HepG2 (cell line): Measurements from ENCODE around the gene SMAD3. TPM values are rescaled to one million over a fixed set of nuclear protein-coding genes. Genes with fewer than 3 reads are reported as not detected.

ENCODE experiments used
- AGO2 ChIP-seq: fragments of 200-400 bp; formaldehyde crosslinking; optimal IDR thresholded peaks from 2 replicates; pipeline ENCODE3; 2017; ENCODE audit warnings: mild to moderate bottlenecking, low read depth, low read length, moderate library complexity
- ASH2L ChIP-seq: fragments of 300-600, 200-600 bp; sonication (generic); IDR thresholded peaks from 2 replicates; pipeline ENCODE4 v1.7.0; 2017; ENCODE audit warnings: low read depth, mild to moderate bottlenecking, moderate library complexity, mixed read lengths, low read length; ENCODE audit not compliant: insufficient read length
- FOXA3 ChIP-seq: IDR thresholded peaks from 2 replicates; pipeline ENCODE4 v1.6.1; 2016; ENCODE audit warnings: missing genetic modification reagents, missing compliant biosample characterization
- HDAC1 ChIP-seq: sonication (generic); formaldehyde crosslinking; IDR thresholded peaks from 2 replicates; pipeline ENCODE4 v1.5.1; 2020; ENCODE audit warnings: mild to moderate bottlenecking, missing genetic modification reagents
- KDM1A ChIP-seq: IDR thresholded peaks from 2 replicates; pipeline ENCODE4 v1.6.1; 2016; ENCODE audit warnings: missing compliant biosample characterization
- KLF6 ChIP-seq: IDR thresholded peaks from 2 replicates; pipeline ENCODE4 v1.8.0; 2016; ENCODE audit warnings: missing biosample characterization, missing genetic modification reagents
- LCORL ChIP-seq, 2 experiments: fragments of 450-650 bp in 1 of 2; sonication (generic) in 1 of 2; formaldehyde crosslinking in 1 of 2; IDR thresholded peaks; 2 replicates each; pipeline versions ENCODE4 v1.5.0 to v1.6.1; 2017 to 2020; ENCODE audit warnings: antibody characterized with exemption in 1 of 2, missing genetic modification reagents in 1 of 2
- MXI1 ChIP-seq: IDR thresholded peaks from 3 replicates; pipeline ENCODE4 v1.6.1; 2012; ENCODE audit warnings: low read depth, low read length, inconsistent platforms, borderline replicate concordance
- NCOR1 ChIP-seq: fragments of 200-600 bp; sonication (generic); IDR thresholded peaks from 2 replicates; pipeline ENCODE4 v1.7.0; 2017; ENCODE audit warnings: antibody characterized with exemption, low read length, borderline replicate concordance
- NR2F6 ChIP-seq, 2 experiments: IDR thresholded peaks; 2 replicates each; pipeline ENCODE4 v1.6.1; 2016; ENCODE audit warnings: antibody characterized with exemption in 1 of 2, mild to moderate bottlenecking in 1 of 2
- PITX1 ChIP-seq: sonication (generic); formaldehyde crosslinking; IDR thresholded peaks from 2 replicates; pipeline ENCODE4 v1.5.1; 2020; ENCODE audit warnings: mild to moderate bottlenecking, missing genetic modification reagents
- RBM22 ChIP-seq: fragments of 200-400 bp; formaldehyde crosslinking; optimal IDR thresholded peaks from 2 replicates; pipeline ENCODE3; 2017; ENCODE audit warnings: mild to moderate bottlenecking, low read length, moderate library complexity
- SKI ChIP-seq: fragments of 450-650 bp; IDR thresholded peaks from one replicate; pipeline ENCODE4 v1.6.1; 2018; ENCODE audit warnings: mild to moderate bottlenecking; ENCODE audit not compliant: partially characterized antibody
- SOX13 ChIP-seq, 3 experiments: fragments of 450-650 bp in 1 of 3; sonication (generic) in 1 of 3; formaldehyde crosslinking in 1 of 3; IDR thresholded peaks in 2 of 3; conservative IDR thresholded peaks in 1 of 3; 2 replicates each; pipeline versions ENCODE4 v1.5.0 to v1.6.1; 2016 to 2020; ENCODE audit warnings: antibody characterized with exemption in 1 of 3, mild to moderate bottlenecking in 1 of 3, missing compliant biosample characterization in 1 of 3, missing genetic modification reagents in 1 of 3, moderate library complexity in 1 of 3
- SOX5 ChIP-seq: IDR thresholded peaks from 2 replicates; pipeline ENCODE4 v1.6.1; 2016; ENCODE audit warnings: borderline replicate concordance
- TCF7 ChIP-seq: sonication (generic); IDR thresholded peaks from 2 replicates; pipeline ENCODE4 v1.6.1; 2016; ENCODE audit warnings: antibody characterized with exemption, low read depth
- ZNF264 ChIP-seq: sonication (generic); formaldehyde crosslinking; IDR thresholded peaks from 2 replicates; pipeline ENCODE4 v1.4.0; 2020; ENCODE audit warnings: missing genetic modification reagents
- ZNF644 ChIP-seq: IDR thresholded peaks from 2 replicates; pipeline ENCODE4 v1.6.1; 2016; ENCODE audit warnings: low read depth
- ZNF652 ChIP-seq: IDR thresholded peaks from 2 replicates; pipeline ENCODE4 v1.6.1; 2016; ENCODE audit warnings: low read depth, borderline replicate concordance
- ZNF687 ChIP-seq: sonication (generic); formaldehyde crosslinking; IDR thresholded peaks from 2 replicates; pipeline ENCODE4 v1.5.1; 2020; ENCODE audit warnings: mild to moderate bottlenecking, missing genetic modification reagents, moderate library complexity
- ZNF780A ChIP-seq: sonication (generic); formaldehyde crosslinking; IDR thresholded peaks from 2 replicates; pipeline ENCODE4 v1.8.0; 2022; ENCODE audit warnings: mild to moderate bottlenecking, missing genetic modification reagents, moderate library complexity
- ZNF788 ChIP-seq: sonication (generic); formaldehyde crosslinking; IDR thresholded peaks from 2 replicates; pipeline ENCODE4 v1.5.0; 2020; ENCODE audit warnings: mild to moderate bottlenecking, missing genetic modification reagents, borderline replicate concordance
- polyA plus RNA-seq, 8 experiments: library from polyadenylated mRNA; depleted of rRNA in 3 of 8; stranded (reverse) in 7 of 8; unstranded in 1 of 8; fragments of >200 nt; fragmentation: Illumina TruSeq in 4 of 8; extraction: Trizol in 4 of 8; gene quantifications; 2 replicates each; pipeline versions ENCODE4 v1.2.1 to v1.2.3, GENCODE V29; 2011 to 2016; ENCODE audit warnings: low read depth in 4 of 8, missing spikeins in 1 of 8, mixed read lengths in 1 of 8; ENCODE audit not compliant: insufficient read depth in 1 of 8
- total RNA-seq, 5 experiments: library from RNA; depleted of rRNA; stranded (reverse); fragments of >200 nt; fragmentation: Illumina TruSeq; extraction: Trizol; gene quantifications; 2 replicates each; pipeline ENCODE4 v1.2.3, GENCODE V29; 2016; ENCODE audit warnings: low read depth in 1 of 5
- TF ChIP-seq, protein P1 (sequence below): fragments of 450-650 bp; IDR thresholded peaks from 2 replicates; pipeline ENCODE4 v1.6.1; 2017
- TF ChIP-seq, protein P2 (sequence below): sonication (generic); formaldehyde crosslinking; IDR thresholded peaks from 2 replicates; pipeline ENCODE4 v1.4.0; 2020; ENCODE audit warnings: missing genetic modification reagents

The SMAD3 gene
- total and polyA plus RNA-seq, 2 of the 13 experiments (the other 11 are each of a cell fraction or from before 2014, with no cell fraction given) = 8.6 to 56.3 TPM

DNA sequence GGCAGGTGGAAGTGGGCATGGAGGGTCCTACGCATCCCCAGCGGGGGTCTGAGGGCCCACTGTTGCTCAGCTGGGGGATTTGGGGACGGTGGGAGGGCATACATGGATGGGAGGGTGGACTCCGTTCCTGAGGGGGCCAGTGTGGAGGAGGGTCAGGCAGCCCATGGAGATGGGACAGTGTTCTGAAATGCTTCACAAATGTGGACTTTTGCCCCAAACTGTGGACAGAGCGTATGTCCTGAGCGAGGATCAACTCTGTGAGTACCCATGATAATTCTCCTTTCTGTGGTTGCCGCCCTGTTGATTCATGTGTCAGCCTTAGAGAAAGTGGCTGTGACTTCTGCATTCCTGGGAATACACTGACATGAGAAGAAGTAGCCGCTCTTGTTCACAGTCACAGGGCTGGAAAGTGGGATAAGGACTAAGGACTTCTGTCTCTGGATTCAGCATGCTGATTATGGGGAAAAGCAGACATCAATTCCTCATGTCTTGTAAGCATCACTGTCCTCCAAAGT is 33.4 kb downstream of the SMAD3 start (continued):
- TF ChIP-seq, protein P1, sequence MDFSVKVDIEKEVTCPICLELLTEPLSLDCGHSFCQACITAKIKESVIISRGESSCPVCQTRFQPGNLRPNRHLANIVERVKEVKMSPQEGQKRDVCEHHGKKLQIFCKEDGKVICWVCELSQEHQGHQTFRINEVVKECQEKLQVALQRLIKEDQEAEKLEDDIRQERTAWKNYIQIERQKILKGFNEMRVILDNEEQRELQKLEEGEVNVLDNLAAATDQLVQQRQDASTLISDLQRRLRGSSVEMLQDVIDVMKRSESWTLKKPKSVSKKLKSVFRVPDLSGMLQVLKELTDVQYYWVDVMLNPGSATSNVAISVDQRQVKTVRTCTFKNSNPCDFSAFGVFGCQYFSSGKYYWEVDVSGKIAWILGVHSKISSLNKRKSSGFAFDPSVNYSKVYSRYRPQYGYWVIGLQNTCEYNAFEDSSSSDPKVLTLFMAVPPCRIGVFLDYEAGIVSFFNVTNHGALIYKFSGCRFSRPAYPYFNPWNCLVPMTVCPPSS = no peak
- TF ChIP-seq NCOR1 = peak; percentile 78
- peak; percentile 59 for TF ChIP-seq FOXA3 (CRISPR knock-in tag)
- TF ChIP-seq NR2F6 (IDR thresholded peaks at IDR 0.05) = no peak
- TF ChIP-seq NR2F6 (CRISPR knock-in tag; IDR thresholded peaks at IDR 0.05) = peak; percentile 26; the same call in 1 of the 2 replicates
- peak; percentile 83 for TF ChIP-seq RBM22
- TF ChIP-seq PITX1 (CRISPR knock-in tag) = 0 out of 2 replicates have a peak, but pooled peaks have one; percentile 14
- TF ChIP-seq KDM1A (CRISPR knock-in tag) = peak; percentile 33; the same call in 1 of the 2 replicates
- peak; percentile 32 for TF ChIP-seq SKI
- no peak for TF ChIP-seq AGO2
- no peak for TF ChIP-seq KLF6
- peak; percentile 33; the same call in 1 of the 2 replicates for TF ChIP-seq HDAC1 (CRISPR knock-in tag)
- TF ChIP-seq ZNF652 (CRISPR knock-in tag) = no peak
- peak; percentile 72 for TF ChIP-seq ZNF687 (CRISPR knock-in tag)
- TF ChIP-seq ZNF644 = peak; percentile 71
- TF ChIP-seq, protein P2, sequence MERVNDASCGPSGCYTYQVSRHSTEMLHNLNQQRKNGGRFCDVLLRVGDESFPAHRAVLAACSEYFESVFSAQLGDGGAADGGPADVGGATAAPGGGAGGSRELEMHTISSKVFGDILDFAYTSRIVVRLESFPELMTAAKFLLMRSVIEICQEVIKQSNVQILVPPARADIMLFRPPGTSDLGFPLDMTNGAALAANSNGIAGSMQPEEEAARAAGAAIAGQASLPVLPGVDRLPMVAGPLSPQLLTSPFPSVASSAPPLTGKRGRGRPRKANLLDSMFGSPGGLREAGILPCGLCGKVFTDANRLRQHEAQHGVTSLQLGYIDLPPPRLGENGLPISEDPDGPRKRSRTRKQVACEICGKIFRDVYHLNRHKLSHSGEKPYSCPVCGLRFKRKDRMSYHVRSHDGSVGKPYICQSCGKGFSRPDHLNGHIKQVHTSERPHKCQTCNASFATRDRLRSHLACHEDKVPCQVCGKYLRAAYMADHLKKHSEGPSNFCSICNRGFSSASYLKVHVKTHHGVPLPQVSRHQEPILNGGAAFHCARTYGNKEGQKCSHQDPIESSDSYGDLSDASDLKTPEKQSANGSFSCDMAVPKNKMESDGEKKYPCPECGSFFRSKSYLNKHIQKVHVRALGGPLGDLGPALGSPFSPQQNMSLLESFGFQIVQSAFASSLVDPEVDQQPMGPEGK = peak; percentile 79
- peak; percentile 49 for TF ChIP-seq ASH2L
- 0 out of 2 replicates have a peak, but pooled peaks have one; percentile 49 for TF ChIP-seq ZNF780A (CRISPR knock-in tag)
- TF ChIP-seq SOX13 (IDR thresholded peaks at IDR 0.05) = no peak
- TF ChIP-seq SOX13 (CRISPR knock-in tag; conservative IDR thresholded peaks at IDR 0.05 in 1 of 2, IDR thresholded peaks at IDR 0.05 in 1 of 2) = peak in 1 of 2 experiments; percentile 59; a peak in 2 of 4 replicates
- peak; percentile 31; the same call in 1 of the 2 replicates for TF ChIP-seq SOX5
- TF ChIP-seq ZNF788 (CRISPR knock-in tag) = peak; percentile 53; the same call in 1 of the 2 replicates
- peak; percentile 65 for TF ChIP-seq TCF7
- no peak for TF ChIP-seq LCORL (IDR thresholded peaks at IDR 0.05)
- TF ChIP-seq LCORL (CRISPR knock-in tag; IDR thresholded peaks at IDR 0.05) = peak; percentile 97
- TF ChIP-seq ZNF264 (CRISPR knock-in tag) = no peak
- no peak; the same call in 2 of the 3 replicates for TF ChIP-seq MXI1
